HCT116 (cell line): ENCODE results near the gene VPS35L. TPM values are rescaled to one million over a fixed set of nuclear protein-coding genes. Genes with fewer than 3 reads are reported as not detected.

ENCODE experiments used
- ATAC-seq: fragments of 200-7000 bp; cut with Tn5 transposase; 2 replicates; pipeline ENCODE4 v1.9.1; 2020; ENCODE audit warnings: mild to moderate bottlenecking, moderate library complexity
- BruUV-seq: library from RNA; stranded (reverse); fragments of 400-500 nt; replicated peaks from 2 replicates; lab custom pipeline; 2021; lab: Mats Ljungman, UMichigan
- CTCF ChIA-PET: fragments of 300-600 bp; sonication (Branson Sonifier 250); formaldehyde crosslinking; loops from one replicate; lab custom pipeline; 2021; ENCODE audit warnings: antibody characterized with exemption; lab: Charles Lee
- POLR2A ChIA-PET: fragments of 300-600, 350-600 bp; sonication (Branson Sonifier 250); formaldehyde crosslinking; loops from one replicate; lab custom pipeline; 2021; ENCODE audit warnings: antibody characterized with exemption; lab: Charles Lee
- RAD21 ChIA-PET, 2 experiments: fragments of 300-600 bp; sonication (Branson Sonifier 250); formaldehyde crosslinking; loops; one replicate each; lab custom pipeline; 2023; ENCODE audit warnings: low total read pairs in 2 of 2; ENCODE audit not compliant: uncharacterized antibody in 2 of 2, unreplicated experiment in 2 of 2, low non-redundant PET in 1 of 2; lab: Charles Lee
- DNase-seq: peaks from one replicate; pipeline ENCODE4 v3.0.0-alpha.2; 2010; ENCODE audit warnings: low read depth, low spot score
- H2AFZ ChIP-seq: fragments of 200-600 bp; shearing (Covaris generic), sonication (generic); 2 replicates; pipeline ENCODE4 v1.6.1; 2017; ENCODE audit warnings: low read depth, mixed run types, mixed read lengths, antibody characterized with exemption, low read length; ENCODE audit not compliant: poor library complexity, severe bottlenecking
- H3K27ac ChIP-seq: 2 replicates; pipeline ENCODE4 v1.5.1; 2012; ENCODE audit warnings: low read depth, low read length
- H3K27me3 ChIP-seq: fragments of 200-600 bp; sonication (generic); 2 replicates; pipeline ENCODE4 v1.6.1; 2016; ENCODE audit warnings: mixed run types, low read length, mixed read lengths; ENCODE audit not compliant: insufficient read depth
- H3K36me3 ChIP-seq, 2 experiments: fragments of 200-500 bp in 1 of 2; fragments of 200-600 bp in 1 of 2; sonication (Bioruptor generic) in 1 of 2; sonication (generic) in 1 of 2; 2 replicates each; pipeline versions ENCODE4 v1.5.1 to v1.6.1; 2014 to 2016; ENCODE audit warnings: low read length in 2 of 2, inconsistent platforms in 1 of 2, mixed read lengths in 1 of 2, mixed run types in 1 of 2; ENCODE audit not compliant: insufficient read depth in 2 of 2, control insufficient read depth in 1 of 2
- H3K4me1 ChIP-seq, 2 experiments: fragments of 200-600 bp in 1 of 2; sonication (generic) in 1 of 2; 2 replicates each; pipeline versions ENCODE4 v1.5.1 to v1.6.1; 2012 to 2017; ENCODE audit warnings: low read length in 2 of 2, inconsistent platforms in 1 of 2, mild to moderate bottlenecking in 1 of 2, mixed read lengths in 1 of 2, mixed run types in 1 of 2, moderate library complexity in 1 of 2; ENCODE audit not compliant: insufficient read depth in 2 of 2, control insufficient read depth in 1 of 2
- H3K4me2 ChIP-seq: fragments of 200-600 bp; sonication (generic); 2 replicates; pipeline ENCODE4 v1.6.1; 2017; ENCODE audit warnings: mixed run types, low read length, mixed read lengths
- H3K4me3 ChIP-seq, 2 experiments: fragments of 200-600 bp in 1 of 2; sonication (generic) in 1 of 2; replicated peaks in 1 of 2; 2 replicates each; pipeline ENCODE4 v1.5.1; 2011 to 2016; ENCODE audit warnings: low read length in 2 of 2, control low read depth in 1 of 2, low read depth in 1 of 2, mild to moderate bottlenecking in 1 of 2, mixed read lengths in 1 of 2, mixed run types in 1 of 2
- H3K79me2 ChIP-seq: fragments of 200-600 bp; sonication (generic); 2 replicates; pipeline ENCODE4 v1.6.1; 2017; ENCODE audit warnings: mild to moderate bottlenecking, mixed run types, low read length, moderate library complexity, mixed read lengths; ENCODE audit not compliant: insufficient read depth
- H3K9ac ChIP-seq: fragments of 200-600 bp; sonication (generic); 2 replicates; pipeline ENCODE4 v1.6.1; 2016; ENCODE audit warnings: low read length, mixed read lengths
- H3K9me2 ChIP-seq: fragments of 200-600 bp; sonication (generic), shearing (Covaris generic); 2 replicates; pipeline ENCODE4 v1.6.1; 2017; ENCODE audit warnings: mixed run types, mild to moderate bottlenecking, moderate library complexity; ENCODE audit not compliant: insufficient read depth
- H3K9me3 ChIP-seq, 2 experiments: fragments of 200-500 bp in 1 of 2; fragments of 200-600 bp in 1 of 2; sonication (Bioruptor generic) in 1 of 2; sonication (generic) in 1 of 2; 2 replicates each; pipeline ENCODE4 v1.6.1; 2014 to 2017; ENCODE audit warnings: low read length in 2 of 2, mixed read lengths in 2 of 2, inconsistent platforms in 1 of 2, low read depth in 1 of 2, mild to moderate bottlenecking in 1 of 2, mixed run types in 1 of 2, moderate library complexity in 1 of 2; ENCODE audit not compliant: control insufficient read depth in 1 of 2, insufficient read depth in 1 of 2
- H4K20me1 ChIP-seq: fragments of 200-600 bp; sonication (generic), shearing (Covaris generic); 2 replicates; pipeline ENCODE4 v1.6.1; 2017; ENCODE audit warnings: mixed run types, mild to moderate bottlenecking, moderate library complexity; ENCODE audit not compliant: insufficient read depth
- CBX3 ChIP-seq: IDR thresholded peaks from 2 replicates; pipeline ENCODE4 v1.6.1; 2012; ENCODE audit warnings: low read depth
- EGR1 ChIP-seq: IDR thresholded peaks from 2 replicates; pipeline ENCODE4 v1.6.1; 2012; ENCODE audit warnings: low read depth
- ELF1 ChIP-seq: IDR thresholded peaks from 2 replicates; pipeline ENCODE4 v1.6.1; 2012; ENCODE audit warnings: low read depth, borderline replicate concordance
- EZH2 ChIP-seq: fragments of 200-600 bp; sonication (generic); IDR thresholded peaks from 2 replicates; pipeline ENCODE4 v1.6.1; 2017; ENCODE audit warnings: antibody characterized with exemption, mixed run types
- EZH2phosphoT487 ChIP-seq: fragments of 200-600 bp; IDR thresholded peaks from 2 replicates; pipeline ENCODE4 v1.6.1; 2018; ENCODE audit warnings: antibody characterized with exemption, borderline replicate concordance
- FOSL1 ChIP-seq: IDR thresholded peaks from 2 replicates; pipeline ENCODE4 v1.6.1; 2012; ENCODE audit warnings: low read depth
- JUND ChIP-seq: IDR thresholded peaks from 2 replicates; pipeline ENCODE4 v1.6.1; 2012
- POLR2AphosphoS5 ChIP-seq: IDR thresholded peaks from 2 replicates; pipeline ENCODE4 v1.6.1; 2011; ENCODE audit warnings: mild to moderate bottlenecking, low read depth, low read length, moderate library complexity
- RAD21 ChIP-seq: IDR thresholded peaks from 2 replicates; pipeline ENCODE4 v1.6.1; 2012; ENCODE audit warnings: low read depth, mild to moderate bottlenecking
- SIN3A ChIP-seq: IDR thresholded peaks from 2 replicates; pipeline ENCODE4 v1.6.1; 2012; ENCODE audit warnings: low read depth
- SP1 ChIP-seq: IDR thresholded peaks from 2 replicates; pipeline ENCODE4 v1.6.1; 2012; ENCODE audit warnings: low read depth
- TCF7L2 ChIP-seq: IDR thresholded peaks from 2 replicates; pipeline ENCODE4 v1.7.0; 2011; ENCODE audit warnings: borderline replicate concordance, inconsistent platforms; ENCODE audit not compliant: insufficient read depth, insufficient read length; ENCODE audit errors: extremely low read depth
- YY1 ChIP-seq: IDR thresholded peaks from 2 replicates; pipeline ENCODE4 v1.6.1; 2011; ENCODE audit warnings: low read length, low read depth, moderate library complexity, mild to moderate bottlenecking; ENCODE audit not compliant: insufficient replicate concordance; ENCODE audit errors: extremely low read depth
- ZFX ChIP-seq: fragments of 450-650 bp; IDR thresholded peaks from 2 replicates; pipeline ENCODE4 v1.6.1; 2017
- ZNF274 ChIP-seq: fragments of 200-500 bp; sonication (Bioruptor generic); IDR thresholded peaks from 2 replicates; pipeline ENCODE4 v1.6.1; 2014; ENCODE audit warnings: mild to moderate bottlenecking, low read depth, low read length, inconsistent platforms
- intact Hi-C: fragments of 100-400 bp; cut with micrococcal nuclease; formaldehyde crosslinking; loops from 2 replicates; pipeline ENCODE4 v1.10.0; 2022
- total RNA-seq: library from RNA; stranded (reverse); gene quantifications from one replicate; pipeline ENCODE4 v1.2.1, GENCODE V29; 2021; ENCODE audit not compliant: unreplicated experiment
- TF ChIP-seq, protein P1 (sequence below): IDR thresholded peaks from 2 replicates; pipeline ENCODE4 v1.6.1; 2011; ENCODE audit warnings: mild to moderate bottlenecking, low read length, moderate library complexity; ENCODE audit not compliant: insufficient replicate concordance; ENCODE audit errors: extremely low read depth
- TF ChIP-seq, protein P2 (sequence below): IDR thresholded peaks from 2 replicates; pipeline ENCODE4 v1.6.1; 2012
- TF ChIP-seq, protein P3 (sequence below), 3 experiments: fragments of 200-600 bp in 1 of 3; sonication (generic) in 1 of 3; IDR thresholded peaks in 2 of 3; conservative IDR thresholded peaks in 1 of 3; 2 replicates each; pipeline ENCODE4 v1.5.1; 2012 to 2017; ENCODE audit warnings: low read depth in 2 of 3, low read length in 2 of 3, antibody characterized with exemption in 1 of 3, borderline replicate concordance in 1 of 3, control low read depth in 1 of 3, mild to moderate bottlenecking in 1 of 3, mixed read lengths in 1 of 3, mixed run types in 1 of 3, moderate library complexity in 1 of 3; ENCODE audit not compliant: insufficient read depth in 1 of 3
- TF ChIP-seq, protein P4 (sequence below): IDR thresholded peaks from 2 replicates; pipeline ENCODE4 v1.6.1; 2012

VPS35L gene
- total RNA-seq, 1 experiment from 2014 or later: 21.4 TPM

DNA sequence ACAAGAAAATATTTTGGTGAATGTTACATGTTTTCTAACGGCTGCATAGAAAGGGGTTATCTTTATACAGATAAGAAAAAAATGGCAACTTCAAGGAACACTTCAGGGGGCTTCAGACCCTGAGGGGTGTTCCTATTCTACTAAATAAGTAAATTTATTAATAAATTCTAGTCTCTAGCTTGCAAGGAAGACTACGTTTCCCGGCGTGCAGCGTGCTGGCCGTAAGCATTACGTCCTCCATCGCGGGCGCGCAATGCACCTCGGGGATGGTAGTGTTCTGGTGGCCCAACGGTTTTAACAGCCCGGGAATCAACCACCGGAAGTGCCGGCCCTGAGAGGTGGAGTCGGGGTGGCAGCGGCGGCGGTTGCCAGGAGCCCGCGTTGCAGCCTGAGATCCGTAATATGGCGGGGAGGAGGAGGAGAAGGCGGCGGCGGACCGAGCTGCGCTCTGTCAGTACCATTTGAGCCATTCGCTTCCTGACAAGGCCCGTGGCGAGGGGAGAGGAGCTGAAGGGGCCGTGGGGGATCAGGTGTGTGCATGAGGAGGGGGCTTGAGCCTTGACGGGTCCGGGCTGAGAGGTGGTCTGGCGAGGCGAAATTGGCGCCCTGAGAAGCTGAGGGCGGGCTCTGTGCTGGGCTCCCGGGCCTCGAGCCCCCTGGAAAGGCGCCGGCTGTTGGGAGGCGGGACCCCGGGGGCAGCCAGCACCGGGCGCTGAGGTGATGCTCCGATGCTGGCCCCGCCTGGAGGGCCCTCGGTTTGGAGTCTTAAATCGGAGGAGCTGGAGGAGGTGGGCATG is 31.7 kb upstream of the VPS35L start, which contains the start of gene CCP110:
TSS of gene CCP110 (plus strand) at position 384 of the 797 bp plus-strand sequence. CDS start 3,940 bp downstream, outside the sequence.
- peaks cover 17 to 40% of the 10 kb centered on the region in 2 experiments for H3K4me1 ChIP-seq
- H2AFZ ChIP-seq: no peak within 1 kb of the TSS
- DNase-seq (peak; percentile 91), ATAC-seq (peak; percentile 85)
- no peaks in the 10 kb centered on the region for H3K9me2 ChIP-seq
- POLR2A ChIA-PET: interaction anchor here (1.0 kb wide), 1 partner anchor 32 kb away, joined by 3 read pairs; the partner anchor contains the start of gene VPS35L
- CTCF ChIA-PET: interaction anchor here (0.9 to 1.4 kb wide), 3 partner anchors 21 to 344 kb away, joined by 3 read pairs; no protein-coding TSS in a partner anchor
- H3K4me2 ChIP-seq: peak within 1 kb of the TSS; percentile 85
- H3K79me2 ChIP-seq: peaks cover 62% of the 10 kb centered on the region
- RAD21 ChIA-PET: no interaction called here
- no peaks in the 10 kb centered on the region for H3K9me3 ChIP-seq
- H3K4me3 ChIP-seq: peak within 1 kb of the TSS; percentile 87 to 94
- no peaks in the 10 kb centered on the region for H4K20me1 ChIP-seq
- peak within 1 kb of the TSS; percentile 49 for H3K27ac ChIP-seq
- H3K27me3 ChIP-seq: no peaks in the 10 kb centered on the region
- H3K36me3 ChIP-seq: peaks cover 0 to 11% of the 10 kb centered on the region in 2 experiments; a peak in 2 of 4 replicates
- peak within 1 kb of the TSS; percentile 86 for H3K9ac ChIP-seq
- TSS peak; percentile 38 for BruUV-seq
- intact Hi-C loops: loop anchor here (5.0 kb wide), 1 partner anchor 106 kb away; the partner anchor contains the start of gene TMC5
- TF ChIP-seq SP1 (peak; percentile 73), ZFX (peak; percentile 26; the same call in 1 of the 2 replicates), JUND (no peak), YY1 (peak; percentile 87), ZNF274 (no peak), EZH2 (no peak), CBX3 (no peak), POLR2AphosphoS5 (peak; percentile 78), SIN3A (peak; percentile 62; the same call in 1 of the 2 replicates), EZH2phosphoT487 (no peak), EGR1 (no peak), FOSL1 (no peak), TCF7L2 (no peak), RAD21 (no peak), ELF1 (peak; percentile 71)
- TF ChIP-seq, protein P1, sequence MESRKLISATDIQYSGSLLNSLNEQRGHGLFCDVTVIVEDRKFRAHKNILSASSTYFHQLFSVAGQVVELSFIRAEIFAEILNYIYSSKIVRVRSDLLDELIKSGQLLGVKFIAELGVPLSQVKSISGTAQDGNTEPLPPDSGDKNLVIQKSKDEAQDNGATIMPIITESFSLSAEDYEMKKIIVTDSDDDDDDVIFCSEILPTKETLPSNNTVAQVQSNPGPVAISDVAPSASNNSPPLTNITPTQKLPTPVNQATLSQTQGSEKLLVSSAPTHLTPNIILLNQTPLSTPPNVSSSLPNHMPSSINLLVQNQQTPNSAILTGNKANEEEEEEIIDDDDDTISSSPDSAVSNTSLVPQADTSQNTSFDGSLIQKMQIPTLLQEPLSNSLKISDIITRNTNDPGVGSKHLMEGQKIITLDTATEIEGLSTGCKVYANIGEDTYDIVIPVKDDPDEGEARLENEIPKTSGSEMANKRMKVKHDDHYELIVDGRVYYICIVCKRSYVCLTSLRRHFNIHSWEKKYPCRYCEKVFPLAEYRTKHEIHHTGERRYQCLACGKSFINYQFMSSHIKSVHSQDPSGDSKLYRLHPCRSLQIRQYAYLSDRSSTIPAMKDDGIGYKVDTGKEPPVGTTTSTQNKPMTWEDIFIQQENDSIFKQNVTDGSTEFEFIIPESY: peak; percentile 25
- TF ChIP-seq, protein P2, sequence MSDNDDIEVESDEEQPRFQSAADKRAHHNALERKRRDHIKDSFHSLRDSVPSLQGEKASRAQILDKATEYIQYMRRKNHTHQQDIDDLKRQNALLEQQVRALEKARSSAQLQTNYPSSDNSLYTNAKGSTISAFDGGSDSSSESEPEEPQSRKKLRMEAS: peak; percentile 41; the same call in 1 of the 2 replicates
- TF ChIP-seq, protein P3, sequence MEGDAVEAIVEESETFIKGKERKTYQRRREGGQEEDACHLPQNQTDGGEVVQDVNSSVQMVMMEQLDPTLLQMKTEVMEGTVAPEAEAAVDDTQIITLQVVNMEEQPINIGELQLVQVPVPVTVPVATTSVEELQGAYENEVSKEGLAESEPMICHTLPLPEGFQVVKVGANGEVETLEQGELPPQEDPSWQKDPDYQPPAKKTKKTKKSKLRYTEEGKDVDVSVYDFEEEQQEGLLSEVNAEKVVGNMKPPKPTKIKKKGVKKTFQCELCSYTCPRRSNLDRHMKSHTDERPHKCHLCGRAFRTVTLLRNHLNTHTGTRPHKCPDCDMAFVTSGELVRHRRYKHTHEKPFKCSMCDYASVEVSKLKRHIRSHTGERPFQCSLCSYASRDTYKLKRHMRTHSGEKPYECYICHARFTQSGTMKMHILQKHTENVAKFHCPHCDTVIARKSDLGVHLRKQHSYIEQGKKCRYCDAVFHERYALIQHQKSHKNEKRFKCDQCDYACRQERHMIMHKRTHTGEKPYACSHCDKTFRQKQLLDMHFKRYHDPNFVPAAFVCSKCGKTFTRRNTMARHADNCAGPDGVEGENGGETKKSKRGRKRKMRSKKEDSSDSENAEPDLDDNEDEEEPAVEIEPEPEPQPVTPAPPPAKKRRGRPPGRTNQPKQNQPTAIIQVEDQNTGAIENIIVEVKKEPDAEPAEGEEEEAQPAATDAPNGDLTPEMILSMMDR (IDR thresholded peaks at IDR 0.05 in 2 of 3, conservative IDR thresholded peaks at IDR 0.05 in 1 of 3; ENCODE audit: borderline replicate concordance in 1 of 3, insufficient read depth in 1 of 3, low read depth in 2 of 3, low read length in 2 of 3): no peak
- TF ChIP-seq, protein P4, sequence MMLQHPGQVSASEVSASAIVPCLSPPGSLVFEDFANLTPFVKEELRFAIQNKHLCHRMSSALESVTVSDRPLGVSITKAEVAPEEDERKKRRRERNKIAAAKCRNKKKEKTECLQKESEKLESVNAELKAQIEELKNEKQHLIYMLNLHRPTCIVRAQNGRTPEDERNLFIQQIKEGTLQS: no peak
